Right hindlimb (tissue), 1 donor: ENCODE results near the gene DAGLB.
"Not testable (repeated sequence)": the region's sequence is repeated elsewhere in the genome, so short reads cannot be mapped to it uniquely, and the experiment has no call there.

Experiments
- DNase-seq: peaks from one replicate; pipeline ENCODE4 v3.0.0-alpha.2; 2018

Gene DAGLB

DNA sequence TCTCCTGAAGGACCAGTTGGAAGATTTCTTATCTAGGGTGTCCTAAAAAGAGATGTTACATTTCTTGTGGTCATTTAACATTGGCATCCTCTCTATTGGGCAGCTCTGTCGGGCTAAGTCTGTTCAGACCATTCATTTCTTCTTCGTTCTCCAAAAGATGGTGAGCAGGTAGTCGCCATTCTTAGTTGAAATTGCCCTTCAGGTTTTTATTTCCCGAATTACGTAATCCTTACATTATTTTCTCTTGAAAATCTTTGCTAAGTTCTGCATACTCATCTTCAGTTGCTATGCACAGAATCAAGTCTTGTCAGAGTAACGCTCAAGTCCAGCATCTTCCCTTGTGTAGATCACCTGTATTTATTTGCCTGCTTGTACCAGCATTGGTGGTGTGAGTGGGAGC, 53.6 kb downstream of the DAGLB start:
- no peak for DNase-seq

- DNase-seq = no peak
These were observed 54.1 kb downstream of the DAGLB start for GRCh38 chr7:6393667-6394056.

GRCh38 chr7:6392712-6393666, 54.8 kb downstream of the DAGLB start:
- DNase-seq = no peak

- DNase-seq = no peak
These were observed 58.0 kb downstream of the DAGLB start for GRCh38 chr7:6389728-6390127.

- no peak for DNase-seq
These were observed 59.9 kb downstream of the DAGLB start for GRCh38 chr7:6387734-6388294.

DNA sequence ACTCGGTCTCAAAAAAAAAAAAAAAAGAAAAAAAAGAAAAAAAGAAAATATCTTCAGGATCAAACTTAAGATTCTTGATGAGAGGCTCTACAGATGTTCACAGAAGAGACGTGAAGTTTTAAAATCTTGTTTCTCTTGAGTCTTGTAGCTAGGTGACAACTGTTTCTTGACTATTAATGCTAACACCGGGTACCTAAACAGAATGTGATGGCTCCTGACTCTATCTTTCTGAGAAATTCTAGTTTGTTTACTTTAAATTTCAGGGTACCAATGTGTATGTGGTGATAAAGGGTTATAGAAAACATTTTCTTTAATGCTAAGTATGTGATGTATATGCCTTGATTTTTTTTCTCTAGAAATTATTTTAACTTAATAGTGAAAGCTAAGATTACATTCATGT, 61.0 kb downstream of the DAGLB start:
- no peak for DNase-seq

DNA sequence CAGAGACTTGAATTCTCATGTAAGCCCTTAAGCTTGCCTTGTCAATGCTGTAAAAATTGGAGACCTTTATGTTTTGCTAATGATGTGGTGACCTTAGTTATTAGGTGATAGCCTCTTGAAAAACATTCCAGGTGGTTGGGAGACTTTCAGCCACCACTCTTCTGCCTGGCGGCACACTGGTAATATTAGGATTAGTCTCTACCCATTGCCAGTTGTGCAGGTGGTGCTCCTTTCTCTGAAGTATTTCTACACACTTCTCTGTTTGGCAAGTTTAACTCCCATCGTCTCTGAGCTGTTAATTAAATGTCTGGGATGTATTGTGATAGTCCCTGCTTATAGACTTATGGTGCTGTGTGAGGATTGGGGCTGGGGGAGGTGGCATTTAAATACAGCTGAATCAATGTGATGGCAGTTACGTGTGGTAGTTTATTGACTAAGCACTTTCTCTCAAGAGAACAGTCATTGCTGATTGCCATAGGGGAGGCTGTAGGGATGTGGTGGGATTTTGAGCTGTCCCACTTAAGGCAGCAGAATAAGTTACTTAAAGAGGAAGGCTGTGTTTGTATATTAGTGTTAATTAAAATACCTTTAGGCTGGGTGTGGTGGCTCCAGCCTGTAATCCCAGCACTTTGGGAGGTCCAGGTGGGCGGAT, 61.7 kb downstream of the DAGLB start:
- DNase-seq = no peak

DNA sequence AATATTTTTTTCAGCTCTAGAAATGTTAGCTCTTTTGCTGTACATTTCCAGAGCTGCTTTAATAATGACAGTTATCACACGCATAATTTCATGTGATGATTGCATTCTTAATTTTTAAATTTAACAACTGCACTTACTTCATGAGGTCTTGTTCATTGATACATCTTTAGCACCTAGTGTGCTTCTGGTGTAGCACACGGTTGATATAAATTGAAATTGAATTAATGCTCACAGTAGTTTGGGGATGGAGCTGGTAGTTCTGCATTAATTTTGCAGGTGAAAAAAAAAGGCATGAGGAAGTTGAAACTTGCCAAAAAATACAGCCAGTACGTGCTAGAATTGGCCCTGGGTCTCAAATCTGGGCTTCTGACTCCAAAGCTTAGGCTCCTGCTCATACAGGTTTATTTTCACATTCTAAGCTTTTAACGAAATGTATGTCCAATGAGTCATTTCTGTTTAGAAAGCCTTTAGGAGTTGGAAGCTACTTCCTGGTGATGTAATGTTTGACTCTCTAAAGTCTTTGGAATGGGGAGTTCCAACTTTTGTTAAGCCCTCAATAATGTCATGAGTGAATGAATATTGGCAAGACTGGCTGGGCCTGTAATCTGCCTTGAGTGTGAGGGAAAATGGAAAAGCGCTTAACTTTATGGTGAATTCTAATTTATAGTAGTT, 62.5 kb downstream of the DAGLB start:
- DNase-seq = no peak

GRCh38 chr7:6384327-6384726, 63.4 kb downstream of the DAGLB start:
- no peak for DNase-seq

- DNase-seq = no peak
These were observed 64.9 kb downstream of the DAGLB start for GRCh38 chr7:6382817-6383216.

DNA sequence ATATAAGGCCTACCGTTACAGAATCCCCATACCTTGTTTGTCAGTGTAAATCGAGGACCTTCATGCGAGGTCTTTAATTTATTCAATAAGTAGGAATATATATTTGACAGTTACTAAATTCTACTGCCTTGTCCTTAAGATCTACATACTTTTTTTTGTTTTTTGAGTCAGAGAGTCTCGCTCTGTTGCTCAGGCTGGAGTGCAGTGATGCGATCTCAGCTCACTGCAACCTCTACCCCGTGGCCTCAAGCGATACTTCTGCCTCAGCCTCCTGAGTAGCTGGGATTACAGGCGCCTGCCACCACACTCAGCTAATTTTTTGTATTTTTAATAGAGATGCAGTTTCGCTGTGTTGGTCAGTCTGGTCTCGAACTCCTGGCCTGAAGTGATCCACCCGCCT, 65.9 kb downstream of the DAGLB start:
- not testable (repeated sequence) for DNase-seq

- no peak for DNase-seq
These were observed 67.3 kb downstream of the DAGLB start for GRCh38 chr7:6380310-6381095.

DNA sequence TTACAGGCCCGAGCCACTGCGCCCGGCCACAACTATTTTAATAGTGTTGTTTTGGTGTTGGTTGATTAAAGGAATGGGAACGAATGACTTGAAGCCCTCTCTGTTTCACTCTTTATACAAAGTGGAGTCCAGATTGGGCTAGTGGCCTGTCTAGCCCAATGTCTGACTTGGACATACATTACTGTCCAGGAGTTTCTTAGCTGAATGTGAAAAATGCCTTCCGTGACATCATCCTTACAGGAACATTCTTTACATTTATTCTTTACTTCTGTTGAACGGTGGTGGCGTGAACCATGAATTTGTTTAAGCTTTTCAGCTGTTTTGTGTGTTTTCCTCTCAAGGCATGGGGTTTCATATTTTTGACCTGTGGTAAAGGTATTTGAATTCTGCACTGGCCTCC, 67.9 kb downstream of the DAGLB start:
- DNase-seq = no peak

DNA sequence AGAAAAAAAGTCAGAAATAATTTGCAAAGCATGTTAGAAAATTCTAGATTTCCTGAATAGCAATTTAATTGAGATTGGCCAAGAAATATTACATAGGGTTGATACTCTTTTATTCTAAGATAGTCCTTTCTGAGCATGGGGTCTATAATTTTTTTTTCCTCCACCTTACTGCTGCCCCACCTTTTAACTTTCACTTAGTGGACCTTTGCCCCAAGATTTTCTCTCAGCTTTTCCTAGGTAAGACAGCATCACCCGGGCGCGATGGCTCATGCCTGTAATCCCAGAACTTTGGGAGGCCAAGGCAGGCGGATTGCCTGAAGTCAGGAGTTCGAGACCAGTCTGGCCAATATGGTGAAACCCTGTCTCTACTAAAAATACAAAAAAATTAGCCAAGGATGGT, 69.2 kb downstream of the DAGLB start:
- not testable (repeated sequence) for DNase-seq

DNA sequence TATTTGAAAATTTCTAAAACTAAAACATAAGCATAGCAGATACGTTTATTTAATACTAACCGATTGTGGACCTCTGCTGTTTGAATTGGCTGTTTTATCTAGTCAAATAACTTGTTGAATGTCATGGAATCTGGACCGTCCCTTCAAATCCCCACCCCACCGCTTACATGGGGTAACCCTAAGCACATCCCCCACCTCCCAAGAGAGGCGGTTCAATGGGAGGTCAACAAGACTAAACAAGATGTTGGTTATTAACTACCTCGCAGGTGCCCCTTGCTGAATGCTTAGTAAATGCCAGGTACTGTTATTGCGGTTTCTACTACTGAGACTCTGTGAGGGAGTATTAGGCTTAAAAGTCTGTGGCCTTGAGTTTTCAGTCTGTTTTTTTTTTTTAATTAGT, 70.9 kb downstream of the DAGLB start:
- no peak for DNase-seq

DNA sequence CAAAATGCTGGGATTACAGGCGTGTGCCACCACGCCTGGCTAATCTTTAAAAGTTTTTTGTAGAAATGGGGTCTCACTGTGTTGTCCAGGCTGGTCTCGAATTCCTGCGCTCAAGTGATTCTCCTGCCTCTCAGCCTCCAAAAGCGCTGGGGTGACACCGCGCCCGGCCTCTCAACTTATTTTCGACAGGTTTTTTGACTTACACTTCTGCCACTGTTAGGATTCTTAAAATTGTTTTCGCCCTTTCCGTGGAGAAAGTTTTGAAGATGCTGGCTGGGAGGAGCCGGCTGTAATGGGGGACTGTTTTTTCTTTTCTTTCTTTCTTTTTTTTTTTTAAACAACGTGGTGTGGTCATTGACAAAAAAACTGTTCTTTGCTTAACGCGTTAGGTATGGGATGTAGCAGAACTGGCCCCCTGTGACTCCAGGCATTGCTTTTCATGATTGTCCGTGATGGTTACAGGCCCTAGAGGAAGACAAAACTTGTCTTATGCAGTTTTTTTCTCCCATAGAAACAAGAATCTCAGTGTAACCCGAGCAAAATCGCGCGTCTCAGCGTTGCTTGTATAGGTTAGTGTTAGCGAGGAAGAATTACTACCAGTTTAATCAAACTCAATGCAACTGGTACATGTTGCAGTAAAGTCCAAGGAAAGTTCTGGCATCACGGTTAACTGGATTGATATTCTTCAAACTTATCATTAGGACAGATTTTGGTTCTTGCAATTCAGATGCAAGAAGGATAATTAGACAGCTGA, 72.2 kb downstream of the DAGLB start:
- no peak for DNase-seq

GRCh38 chr7:6367701-6368211, 80.0 kb downstream of the DAGLB start:
- no peak for DNase-seq

- DNase-seq = no peak
These were observed 82.3 kb downstream of the DAGLB start for GRCh38 chr7:6365451-6365850.

- no peak for DNase-seq
These were observed 86.9 kb downstream of the DAGLB start for GRCh38 chr7:6360841-6361240.

GRCh38 chr7:6359734-6360133, 88.0 kb downstream of the DAGLB start:
- DNase-seq = no peak
